Esophagus squamous epithelium (tissue), 5 donors: ENCODE results near the gene MTRR. TPM values are rescaled to one million over a fixed set of nuclear protein-coding genes. Genes with fewer than 3 reads are reported as not detected.

ENCODE experiments used
- DNase-seq: peaks from one replicate; lab custom pipeline; 2025; lab: John Stamatoyannopoulos, UW
- H3K27ac ChIP-seq, 4 donors: fragments of 200-600 bp; sonication (generic); one replicate each; pipeline ENCODE4 v1.5.1; 2016 to 2019; ENCODE audit warnings: mild to moderate bottlenecking in 1 of 4
- H3K27me3 ChIP-seq, 4 donors: fragments of 200-600 bp; sonication (generic); 1 replicate in 3 of 4; 2 replicates in 1 of 4; pipeline versions ENCODE4 v1.5.1 to v1.6.0; 2017 to 2021; ENCODE audit warnings: antibody characterized with exemption in 1 of 4
- H3K36me3 ChIP-seq, 3 donors: fragments of 200-600 bp; sonication (generic); one replicate each; pipeline ENCODE4 v1.5.1; 2016 to 2019
- H3K4me1 ChIP-seq, 3 donors: fragments of 200-600 bp; sonication (generic); one replicate each; pipeline ENCODE4 v1.5.1; 2017 to 2019
- H3K4me3 ChIP-seq, 4 donors: fragments of 200-600 bp; sonication (generic); 1 replicate in 3 of 4; 2 replicates in 1 of 4; pipeline ENCODE4 v1.5.1; 2016 to 2019; ENCODE audit warnings: mild to moderate bottlenecking in 2 of 4, moderate library complexity in 1 of 4
- H3K9me3 ChIP-seq, 3 donors: fragments of 200-600 bp; sonication (generic); one replicate each; pipeline ENCODE4 v1.5.1; 2016 to 2019
- POLR2A ChIP-seq, 4 donors: fragments of 450-650 bp; IDR thresholded peaks; one replicate each; pipeline ENCODE4 v1.6.1; 2017; ENCODE audit warnings: antibody characterized with exemption in 4 of 4, mild to moderate bottlenecking in 4 of 4, moderate library complexity in 3 of 4
- WGBS, 2 donors: methylation state at CpG; one replicate each; pipeline ENCODE4 v1.1.5; 2018; 5-methylcytosine and 5-hydroxymethylcytosine counted together
- intact Hi-C: fragments of 100-400 bp; cut with DNase I; formaldehyde crosslinking; loops from one replicate; pipeline ENCODE4 v1.15.0; 2022
- total RNA-seq, 4 donors: library from RNA; depleted of rRNA; stranded (reverse); fragments of >200 nt; gene quantifications; one replicate each; pipeline ENCODE4 v1.1.0, GENCODE V29; 2016
- TF ChIP-seq, protein P1 (sequence below), 6 experiments: fragments of 450-650 bp in 4 of 6; fragments of 200-600 bp in 2 of 6; sonication (generic) in 2 of 6; IDR thresholded peaks; one replicate each; pipeline ENCODE4 v1.5.1; 2016 to 2019; ENCODE audit warnings: antibody characterized with exemption in 6 of 6, mild to moderate bottlenecking in 4 of 6, moderate library complexity in 4 of 6
- donor health status: DM: yes; HTN: yes; CAD: no.

MTRR gene
- total RNA-seq, result 10 to 100 TPM; 12.7 to 33.2 (median 21.0) TPM

GRCh38 chr5:7868773-7869473 lies at the start of gene MTRR, which contains the start of gene FASTKD3:
MTRR (plus strand) TSS chr5:7869148; CDS start chr5:7870795, 1,647 bp downstream.
FASTKD3 (minus strand) TSS chr5:7869031; CDS start chr5:7868083, 948 bp downstream.
- WGBS, 2 donors, result 0 to 2% methylated on average over 1 to 13 of the region's 83 CpGs
- no peaks in the 10 kb centered on the region for H3K27me3 ChIP-seq
- TF ChIP-seq POLR2A (IDR thresholded peaks at IDR 0.05), result peak in 3 of 4 donors; percentile 70 to 79 (median 78)
- TF ChIP-seq, protein P1, sequence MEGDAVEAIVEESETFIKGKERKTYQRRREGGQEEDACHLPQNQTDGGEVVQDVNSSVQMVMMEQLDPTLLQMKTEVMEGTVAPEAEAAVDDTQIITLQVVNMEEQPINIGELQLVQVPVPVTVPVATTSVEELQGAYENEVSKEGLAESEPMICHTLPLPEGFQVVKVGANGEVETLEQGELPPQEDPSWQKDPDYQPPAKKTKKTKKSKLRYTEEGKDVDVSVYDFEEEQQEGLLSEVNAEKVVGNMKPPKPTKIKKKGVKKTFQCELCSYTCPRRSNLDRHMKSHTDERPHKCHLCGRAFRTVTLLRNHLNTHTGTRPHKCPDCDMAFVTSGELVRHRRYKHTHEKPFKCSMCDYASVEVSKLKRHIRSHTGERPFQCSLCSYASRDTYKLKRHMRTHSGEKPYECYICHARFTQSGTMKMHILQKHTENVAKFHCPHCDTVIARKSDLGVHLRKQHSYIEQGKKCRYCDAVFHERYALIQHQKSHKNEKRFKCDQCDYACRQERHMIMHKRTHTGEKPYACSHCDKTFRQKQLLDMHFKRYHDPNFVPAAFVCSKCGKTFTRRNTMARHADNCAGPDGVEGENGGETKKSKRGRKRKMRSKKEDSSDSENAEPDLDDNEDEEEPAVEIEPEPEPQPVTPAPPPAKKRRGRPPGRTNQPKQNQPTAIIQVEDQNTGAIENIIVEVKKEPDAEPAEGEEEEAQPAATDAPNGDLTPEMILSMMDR (IDR thresholded peaks at IDR 0.05), result peak in 1 of 6 experiments; percentile 7
- DNase-seq, result peak; percentile 53
- no peaks in the 10 kb centered on the region for H3K9me3 ChIP-seq
- H3K36me3 ChIP-seq, result peaks cover 0 to 38% (median 0%) of the 10 kb centered on the region in 3 donors
- intact Hi-C loops, result no loop called here
- peak within 1 kb of the TSS; percentile 87 to 92 (median 91) for H3K27ac ChIP-seq
- H3K4me3 ChIP-seq, result peak within 1 kb of the TSS; percentile 95 to 100 (median 98)
- peaks cover 6 to 45% (median 8%) of the 10 kb centered on the region in 3 donors for H3K4me1 ChIP-seq

DNA sequence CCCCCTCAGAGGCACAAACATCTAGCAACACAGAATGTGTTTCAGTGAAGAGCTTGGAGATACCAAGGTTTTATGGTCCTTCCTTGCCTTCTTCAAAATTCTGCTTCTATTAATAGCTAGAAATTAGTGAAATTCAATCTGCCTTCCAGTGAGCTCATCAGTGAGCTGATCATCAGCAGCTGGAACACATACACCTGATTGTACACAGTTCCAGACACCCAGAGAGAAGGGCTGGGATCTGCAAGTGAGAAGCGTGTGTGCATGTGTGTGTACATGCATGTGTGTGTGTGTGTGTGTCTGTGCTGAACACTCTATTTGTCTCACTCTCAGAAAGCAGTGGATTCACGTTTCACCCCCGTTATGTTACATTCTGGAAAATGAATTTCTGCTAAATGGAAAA lies 46.5 kb upstream of the MTRR start:
- TF ChIP-seq POLR2A (IDR thresholded peaks at IDR 0.05), result no peak
- TF ChIP-seq, protein P1 (IDR thresholded peaks at IDR 0.05), result no peak
- H3K9me3 ChIP-seq, result no peaks in the 10 kb centered on the region
- 59 to 64% methylated on average over 3 of the region's 3 CpGs for WGBS, 2 donors

DNA sequence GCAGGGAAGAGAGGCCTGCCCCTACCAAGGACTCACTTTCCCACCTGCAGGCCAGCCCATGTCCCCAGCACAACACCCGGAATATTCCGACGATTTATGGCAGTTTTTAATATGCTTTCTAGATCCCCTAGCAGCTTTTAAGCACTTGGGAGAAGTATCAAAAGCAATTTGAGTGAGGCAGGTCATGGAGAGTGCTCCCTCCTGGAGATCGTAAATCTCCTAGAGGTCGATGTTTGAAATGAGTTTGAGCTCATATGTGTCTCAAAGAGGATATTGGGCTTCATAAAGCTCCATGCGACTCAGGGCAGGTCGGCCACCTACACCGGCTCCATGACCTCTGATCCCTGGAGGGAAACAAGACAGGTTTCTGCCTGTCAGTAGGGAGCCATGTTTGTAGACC lies 45.4 kb upstream of the MTRR start:
- Histone ChIP-seq H3K4me3 (no peak overlapping the region), H3K9me3 (no peaks in the 10 kb centered on the region), H3K27me3 (no peaks in the 10 kb centered on the region), H3K36me3 (no peaks in the 10 kb centered on the region), H3K4me1 (no peaks in the 10 kb centered on the region), H3K27ac (no peak overlapping the region)
- intact Hi-C loops, result no loop called here
- TF ChIP-seq, protein P1 (IDR thresholded peaks at IDR 0.05), result no peak
- no peak for TF ChIP-seq POLR2A (IDR thresholded peaks at IDR 0.05)
- DNase-seq, result no peak
- 73 to 84% methylated on average over 6 to 8 of the region's 8 CpGs for WGBS, 2 donors

More for the DNA sequence above, 46.5 kb upstream of the MTRR start:
- H3K27me3 ChIP-seq, result no peaks in the 10 kb centered on the region
- no peak overlapping the region for H3K4me3 ChIP-seq
- no peak overlapping the region for H3K27ac ChIP-seq
- H3K36me3 ChIP-seq, result no peaks in the 10 kb centered on the region
- intact Hi-C loops, result no loop called here
- DNase-seq, result no peak
- H3K4me1 ChIP-seq, result no peaks in the 10 kb centered on the region

GRCh38 chr5:7824995-7825394 lies 44.0 kb upstream of the MTRR start:
- H3K27ac ChIP-seq, result no peak overlapping the region
- intact Hi-C loops, result no loop called here
- 87 to 96% methylated on average over 16 to 17 of the region's 18 CpGs for WGBS, 2 donors
- no peak for DNase-seq
- H3K4me3 ChIP-seq, result no peak overlapping the region
- TF ChIP-seq POLR2A (IDR thresholded peaks at IDR 0.05), result no peak
- TF ChIP-seq, protein P1 (IDR thresholded peaks at IDR 0.05), result no peak
- H3K27me3 ChIP-seq, result no peaks in the 10 kb centered on the region
- no peaks in the 10 kb centered on the region for H3K4me1 ChIP-seq
- H3K36me3 ChIP-seq, result no peaks in the 10 kb centered on the region
- no peaks in the 10 kb centered on the region for H3K9me3 ChIP-seq

DNA sequence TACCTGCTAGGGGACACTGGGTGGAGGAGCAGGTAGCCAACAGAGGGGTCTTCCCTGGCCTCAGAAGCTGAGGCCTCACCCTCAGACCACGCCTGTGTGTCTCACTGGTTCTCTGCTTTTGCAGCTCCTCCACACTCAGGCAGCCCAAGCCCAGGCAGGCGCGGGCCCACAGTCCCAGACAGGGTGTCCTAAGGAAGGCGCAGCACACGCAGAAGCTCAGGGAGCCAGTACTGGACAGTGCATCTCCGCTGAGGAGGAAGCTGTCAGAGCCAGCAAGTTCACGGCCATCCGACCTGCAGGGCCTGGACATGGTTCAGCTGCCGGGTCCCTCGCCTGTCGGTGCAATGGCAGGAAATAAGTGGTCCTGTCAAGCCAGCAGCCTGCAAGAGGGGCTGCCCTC lies 43.3 kb upstream of the MTRR start:
- intact Hi-C loops, result no loop called here
- WGBS, 2 donors, result 87 to 100% methylated on average over 1 to 7 of the region's 11 CpGs
- Histone ChIP-seq H3K4me3 (no peak overlapping the region), H3K4me1 (no peaks in the 10 kb centered on the region), H3K27ac (no peak overlapping the region), H3K36me3 (no peaks in the 10 kb centered on the region), H3K9me3 (no peaks in the 10 kb centered on the region), H3K27me3 (no peaks in the 10 kb centered on the region)
- TF ChIP-seq, protein P1 (IDR thresholded peaks at IDR 0.05), result no peak
- TF ChIP-seq POLR2A (IDR thresholded peaks at IDR 0.05), result no peak
- DNase-seq, result no peak
